GM18868 (cell line): ENCODE measurements around the gene KLHL40.

Source experiments
- ATAC-seq: cut with Tn5 transposase; IDR thresholded peaks from one replicate; pipeline ENCODE4 v1.9.1; 2021; ENCODE audit warnings: mild to moderate bottlenecking, moderate library complexity; ENCODE audit not compliant: unreplicated experiment

KLHL40 gene

GRCh38 chr3:42688016-42688415 lies 2.7 kb downstream of the KLHL40 start:
- no peak for ATAC-seq

GRCh38 chr3:42688487-42689420 lies 3.4 kb downstream of the KLHL40 start:
- ATAC-seq = no peak

GRCh38 chr3:42689421-42690014 lies 4.2 kb downstream of the KLHL40 start:
- ATAC-seq = no peak

- no peak for ATAC-seq
These were observed 4.9 kb downstream of the KLHL40 start for GRCh38 chr3:42690191-42690590.

- no peak for ATAC-seq
These were observed 5.7 kb downstream of the KLHL40 start for GRCh38 chr3:42690766-42691680.

- ATAC-seq = no peak
These were observed 6.7 kb downstream of the KLHL40 start for GRCh38 chr3:42691816-42692666.

DNA sequence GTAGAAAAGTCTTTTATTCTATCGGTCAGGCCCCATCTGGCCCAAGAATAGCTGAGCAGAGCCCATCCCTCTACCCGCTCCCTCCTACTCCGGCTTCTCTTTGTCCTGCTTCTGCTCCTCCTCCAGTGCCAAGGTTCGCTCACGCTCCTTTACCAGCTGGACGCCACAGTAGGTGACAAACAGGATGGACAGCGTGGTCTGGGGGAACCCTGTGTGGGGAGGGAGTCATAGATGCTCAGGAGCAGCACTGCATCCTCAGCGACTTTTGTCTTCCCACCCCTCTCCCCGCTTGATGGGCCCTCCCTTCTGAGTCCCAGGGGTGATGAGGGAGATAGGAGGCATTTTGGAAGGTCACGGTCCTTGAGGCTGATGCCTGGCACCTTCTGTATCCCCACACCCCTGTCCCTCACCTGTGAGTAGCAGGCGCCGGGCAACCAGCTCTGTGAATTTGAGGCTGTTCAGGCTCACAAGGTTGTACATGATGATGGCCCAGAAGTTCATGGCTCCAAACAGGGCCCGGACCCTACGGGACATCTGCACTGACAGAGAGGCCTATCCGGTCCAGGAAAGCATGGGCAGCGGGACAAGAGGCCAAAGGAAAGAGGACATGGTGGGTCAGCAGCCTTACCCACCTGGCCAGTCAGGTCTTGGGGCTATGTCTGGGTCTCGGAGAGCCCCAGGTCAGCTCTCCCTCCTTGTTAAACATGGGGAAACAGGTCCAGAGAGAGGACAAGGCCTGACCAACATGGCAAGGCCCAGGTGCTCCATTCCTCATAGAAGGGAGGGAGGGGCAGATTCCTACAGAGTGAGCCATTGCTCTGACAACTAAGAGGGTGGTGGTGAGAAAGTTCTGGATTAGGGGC lies 7.6 kb downstream of the KLHL40 start:
- no peak for ATAC-seq

- ATAC-seq = no peak
These were observed 8.2 kb downstream of the KLHL40 start for GRCh38 chr3:42693530-42693930.

DNA sequence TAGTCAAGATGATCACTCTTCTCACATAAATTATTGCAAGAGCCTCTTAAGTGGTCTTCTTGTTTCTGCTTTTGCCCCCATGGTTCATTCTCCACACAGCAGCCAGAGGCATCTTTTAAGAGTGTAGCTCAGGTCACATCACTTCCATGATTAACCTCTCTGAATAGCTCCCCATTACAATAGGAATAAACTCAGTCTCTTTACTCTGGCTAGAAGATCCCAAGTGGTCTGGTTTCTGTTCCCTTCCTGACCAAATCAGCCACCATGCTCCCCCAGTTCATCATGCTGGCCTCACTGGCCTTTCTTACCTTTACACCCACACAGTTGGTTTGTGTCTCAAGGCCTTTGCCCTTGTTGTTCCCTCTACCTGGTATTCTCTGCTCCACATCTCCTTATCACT lies 9.0 kb downstream of the KLHL40 start:
- ATAC-seq = no peak

DNA sequence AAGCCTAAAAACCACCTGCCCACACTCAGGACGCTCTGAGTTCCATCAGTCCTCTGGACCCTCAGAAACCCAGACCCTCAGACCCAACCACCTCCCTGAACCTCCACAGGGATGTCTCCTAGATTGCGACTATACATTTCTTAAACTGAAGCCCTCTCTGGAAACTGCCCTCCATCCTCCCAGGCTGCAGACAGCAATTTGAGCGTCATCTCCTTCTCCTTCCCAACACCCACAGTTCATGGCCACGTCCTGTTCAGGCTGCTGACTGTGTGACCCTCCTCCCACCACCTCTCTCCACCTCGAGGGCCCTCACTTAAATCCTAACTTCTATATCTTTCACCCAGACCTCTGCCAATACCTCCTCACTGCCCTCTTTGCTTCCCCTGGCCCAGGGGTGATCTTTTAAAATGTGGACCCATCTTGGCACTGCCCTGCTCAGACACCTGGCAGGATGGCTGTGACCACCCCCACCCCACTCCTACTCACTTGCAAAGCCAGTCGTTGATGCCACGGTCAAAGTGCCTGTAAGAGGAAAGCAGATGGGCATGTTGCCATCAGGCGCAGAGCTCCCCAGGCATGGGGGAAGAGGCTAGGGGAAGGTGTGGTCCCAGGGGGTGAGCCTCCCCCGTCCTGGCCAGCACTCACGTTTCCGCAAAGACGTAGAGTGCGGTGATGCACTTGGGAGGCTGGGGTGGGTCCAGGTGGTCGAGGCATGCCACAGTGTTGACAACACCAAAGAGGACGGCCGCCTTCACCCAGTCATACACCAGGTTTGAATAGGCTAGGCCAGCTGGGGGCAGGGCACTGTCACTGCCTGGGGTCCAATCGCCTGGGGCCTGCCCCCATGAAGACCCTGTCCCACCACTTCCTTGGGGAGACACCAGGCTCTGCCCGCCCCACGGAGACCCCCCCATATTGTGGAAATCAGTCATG lies 11.3 kb downstream of the KLHL40 start:
- no peak for ATAC-seq

- ATAC-seq = no peak
These were observed 12.1 kb downstream of the KLHL40 start for GRCh38 chr3:42697289-42698051.

DNA sequence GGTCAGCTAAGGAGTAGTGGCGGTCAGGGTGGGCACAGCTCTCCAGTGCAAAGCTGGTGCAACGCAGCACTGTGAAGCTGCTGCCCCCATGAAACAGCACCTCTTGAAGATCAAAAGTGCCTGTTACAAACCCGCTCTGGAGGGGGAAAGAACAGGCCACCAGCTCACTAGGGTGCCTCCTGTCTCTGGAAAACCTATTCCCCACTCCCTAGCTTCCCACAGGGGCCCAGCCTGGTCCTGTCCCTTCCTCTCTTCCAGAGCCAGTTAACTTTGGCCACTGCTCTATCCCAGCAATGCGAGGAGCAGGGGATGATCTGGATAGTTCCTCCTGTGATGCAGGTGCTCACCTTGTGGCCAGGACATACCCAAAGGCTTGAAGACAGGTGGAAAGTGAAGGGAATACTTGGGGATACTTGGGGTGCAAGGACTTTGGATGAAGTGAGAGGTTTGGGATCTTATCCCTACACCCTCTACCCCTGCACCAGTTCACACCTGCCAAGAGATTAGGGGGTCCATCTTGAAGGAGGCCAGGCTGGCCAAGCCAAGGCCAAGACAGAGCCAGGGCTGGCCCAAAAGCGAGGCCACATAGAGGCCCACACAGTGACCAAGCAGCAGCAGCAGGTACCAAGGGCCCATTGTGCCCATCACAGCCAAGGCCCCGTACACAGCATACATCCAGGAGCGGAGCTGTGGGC lies 13.0 kb downstream of the KLHL40 start:
- no peak for ATAC-seq

DNA sequence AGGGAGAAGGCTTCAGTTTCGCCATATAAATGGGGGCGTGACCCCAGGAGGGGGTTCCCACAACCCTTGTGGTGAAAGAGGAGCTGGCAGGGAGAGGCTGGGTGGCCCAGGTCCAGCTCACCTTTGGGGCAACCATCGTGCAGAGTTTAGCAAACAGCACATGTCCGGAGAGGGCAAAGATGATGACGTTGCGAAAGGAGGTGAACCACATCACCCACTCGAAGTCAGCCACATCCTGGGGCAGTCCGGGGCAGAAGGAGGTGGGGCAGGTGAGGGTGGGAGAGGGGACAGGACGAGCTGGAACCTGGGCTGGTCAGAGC lies 13.5 kb downstream of the KLHL40 start:
- ATAC-seq = no peak

- ATAC-seq = no peak
These were observed 14.2 kb downstream of the KLHL40 start for GRCh38 chr3:42699511-42699971.

DNA sequence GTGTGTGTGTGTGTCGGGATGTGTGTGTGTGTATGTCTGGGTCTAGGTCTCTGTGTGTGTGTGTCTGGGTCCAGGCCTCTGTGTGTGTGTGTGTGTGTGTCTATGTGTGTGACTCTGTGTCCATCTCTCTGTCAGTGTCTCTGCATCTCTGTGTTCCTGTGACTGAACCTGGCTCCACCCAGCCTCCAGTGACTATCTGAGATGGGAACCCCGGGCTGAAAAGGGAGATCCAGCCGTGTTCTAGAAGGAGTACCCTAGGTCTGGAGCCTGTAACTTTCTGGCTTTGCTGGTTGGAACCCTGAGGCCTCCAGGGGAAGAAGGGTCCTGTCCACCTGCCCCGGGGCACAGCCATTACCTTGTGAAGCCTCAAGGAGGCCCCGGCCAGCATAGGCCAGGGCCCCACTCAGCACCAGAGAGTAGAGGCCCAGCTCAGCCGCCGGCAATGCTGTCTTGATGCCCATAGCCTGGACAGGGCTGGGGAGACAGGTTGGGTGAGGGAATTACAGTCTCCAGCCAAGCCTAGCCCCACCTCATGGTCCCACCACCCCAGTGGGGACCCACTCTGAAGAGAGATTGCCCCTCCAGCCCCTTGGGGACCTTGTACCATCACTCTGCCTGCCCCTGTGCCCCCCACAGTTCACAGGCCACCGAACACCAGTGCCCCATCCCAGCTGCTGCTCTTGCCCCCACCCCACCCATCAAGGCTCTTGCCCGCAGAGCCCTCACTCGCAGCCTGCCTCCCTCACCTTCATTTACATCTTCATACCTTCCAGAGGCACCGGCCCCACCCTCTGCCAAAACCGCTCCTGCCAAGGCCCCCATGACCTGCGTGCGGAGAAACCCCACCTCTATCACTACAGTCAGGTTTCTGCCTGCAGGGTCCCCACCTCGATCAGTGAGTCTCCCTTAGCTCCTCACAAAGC lies 15.3 kb downstream of the KLHL40 start:
- ATAC-seq = no peak
